ENCODE measurements around the gene SLC25A45. TPM values are rescaled to one million over a fixed set of nuclear protein-coding genes. Genes with fewer than 3 reads are reported as not detected.

Gene SLC25A45
- total and polyA plus RNA-seq, 2 donors (not counting 1 experiment from before 2014, with no cell fraction given) = 16.4 to 80.6 TPM

GRCh38 chr11:65425971-65426838 is 43.8 kb upstream of the SLC25A45 start:
- ChIA-PET CTCF (interaction anchor here (1.2 to 14.9 kb wide), 5 partner anchors 11 to 78 kb away, joined by 3 to 541 read pairs (median 5); partner anchors contain the start of gene MALAT1), POLR2A (interaction anchor here (0.6 to 16.5 kb wide), 11 partner anchors 9 to 75 kb away, joined by 3 to 1159 read pairs (median 6); partner anchors contain the start of genes MALAT1 and SLC25A45)
- H3K27ac Mint-ChIP-seq = peak overlapping the region; percentile 100
- TF ChIP-seq CTCF (IDR thresholded peaks at IDR 0.05) (no peak), EZH2 (IDR thresholded peaks at IDR 0.05; ENCODE audit: borderline replicate concordance, insufficient read depth, low read depth, low read length, poor library complexity, severe bottlenecking) (no peak)
- H3K4me1 Mint-ChIP-seq = peaks cover 74% of the 10 kb centered on the region
- Histone ChIP-seq H3K79me2 (ENCODE audit: control insufficient read depth, insufficient read depth, low read length) (peaks cover 81% of the 10 kb centered on the region), H3K4me2 (replicated peaks; ENCODE audit: low read depth, low read length, poor library complexity, severe bottlenecking) (peak overlapping the region; percentile 94), H4K20me1 (ENCODE audit: control insufficient read depth, insufficient read depth, low read length, poor library complexity, severe bottlenecking) (no peaks in the 10 kb centered on the region), H3K36me3 (replicated peaks in 1 of 2; ENCODE audit: control extremely low read depth in 1 of 2, control insufficient read depth in 1 of 2, extremely low read depth in 1 of 2, insufficient read depth in 2 of 2, low read length in 1 of 2) (peaks cover 0 to 12% of the 10 kb centered on the region in 2 experiments), H3K4me1 (ENCODE audit: control insufficient read depth in 2 of 2, insufficient read depth in 2 of 2, low read length in 2 of 2) (peaks cover 80 to 88% of the 10 kb centered on the region in 2 donors), H3K27me3 (replicated peaks in 1 of 4; ENCODE audit: control extremely low read depth in 1 of 4, control insufficient read depth in 3 of 4, insufficient read depth in 4 of 4, low read length in 3 of 4) (no peaks in the 10 kb centered on the region), H3K27ac (ENCODE audit: low read length in 2 of 2) (peak overlapping the region; percentile 91 to 97), H3K9ac (ENCODE audit: low read length) (peak overlapping the region; percentile 90), H2AFZ (ENCODE audit: insufficient read depth, low read depth, low read length, poor library complexity, severe bottlenecking) (no peak overlapping the region), H3K9me3 (ENCODE audit: control extremely low read depth in 1 of 3, control insufficient read depth in 2 of 3, insufficient read depth in 1 of 3, low read length in 2 of 3) (no peaks in the 10 kb centered on the region), H3K4me3 (ENCODE audit: control extremely low read depth in 1 of 5, extremely low read depth in 1 of 5, insufficient read depth in 1 of 5, low read depth in 2 of 5, low read length in 4 of 5) (peak overlapping the region; percentile 63 to 98 (median 75))
- H3K9me3 Mint-ChIP-seq (ENCODE audit: insufficient read depth) = no peaks in the 10 kb centered on the region
- ATAC-seq (ENCODE audit: low read depth) (peak; percentile 31), DNase-seq (peak; percentile 89)
- peak overlapping the region; percentile 92 for H3K4me3 Mint-ChIP-seq
- intact Hi-C loops (cut with micrococcal nuclease) = loop anchor here (1.0 to 2.0 kb wide), 5 partner anchors 10 to 71 kb away; partner anchors contain the start of gene SLC25A45
- WGBS (ENCODE audit: insufficient coverage) = 0% methylated on average over 4 of the region's 9 CpGs
- no peaks in the 10 kb centered on the region for H3K27me3 Mint-ChIP-seq

Measured in B cell (primary cell).